Measurements from ENCODE around the gene IGFBP7.
"Not testable (repeated sequence)": the region's sequence is repeated elsewhere in the genome, so short reads cannot be mapped to it uniquely, and the experiment has no call there.

Gene IGFBP7

DNA sequence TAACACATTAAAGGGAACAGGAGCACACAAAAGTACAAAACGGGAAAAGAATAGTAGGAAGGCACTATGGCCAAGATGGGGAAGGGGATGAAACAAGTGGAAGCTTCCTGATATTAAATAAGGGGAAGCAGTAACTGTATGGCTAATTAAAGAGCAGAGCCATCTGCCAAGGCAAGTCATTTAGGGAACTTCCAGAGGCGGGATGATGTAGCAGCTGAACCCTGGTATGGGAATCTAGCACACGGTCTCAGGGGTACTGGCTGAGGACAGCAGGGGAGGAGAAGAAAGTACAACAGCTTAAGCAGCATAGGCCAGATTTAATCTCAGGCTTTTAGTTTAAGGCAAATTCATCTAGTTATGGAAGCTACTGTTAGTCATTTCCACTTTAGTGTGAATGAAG is 59.1 kb downstream of the IGFBP7 start:
- Histone ChIP-seq H3K4me1 (ENCODE audit: control insufficient read depth, low read length) (no peaks in the 10 kb centered on the region), H3K79me2 (ENCODE audit: control insufficient read depth, low read length) (no peaks in the 10 kb centered on the region), H3K9me2 (replicated peaks; ENCODE audit: control insufficient read depth, low read length) (no peaks in the 10 kb centered on the region), H3K27ac (ENCODE audit: low read depth, low read length) (no peak overlapping the region), H3K36me3 (ENCODE audit: control insufficient read depth, low read length) (no peaks in the 10 kb centered on the region), H3K4me2 (ENCODE audit: low read length) (no peak overlapping the region), H3K27me3 (ENCODE audit: control insufficient read depth, low read length) (no peaks in the 10 kb centered on the region; the same call in 1 of the 2 replicates), H4K20me1 (ENCODE audit: control insufficient read depth, insufficient read depth, low read depth, low read length) (no peaks in the 10 kb centered on the region), H3K4me3 (ENCODE audit: low read length) (no peak overlapping the region), H3F3A (ENCODE audit: control insufficient read depth, insufficient read depth) (no peaks in the 10 kb centered on the region), H3K9me3 (ENCODE audit: control insufficient read depth, insufficient read depth, low read length) (no peaks in the 10 kb centered on the region)
- no peak for TF ChIP-seq EZH2phosphoT487 (IDR thresholded peaks at IDR 0.05; ENCODE audit: borderline replicate concordance, low read length)

DNA sequence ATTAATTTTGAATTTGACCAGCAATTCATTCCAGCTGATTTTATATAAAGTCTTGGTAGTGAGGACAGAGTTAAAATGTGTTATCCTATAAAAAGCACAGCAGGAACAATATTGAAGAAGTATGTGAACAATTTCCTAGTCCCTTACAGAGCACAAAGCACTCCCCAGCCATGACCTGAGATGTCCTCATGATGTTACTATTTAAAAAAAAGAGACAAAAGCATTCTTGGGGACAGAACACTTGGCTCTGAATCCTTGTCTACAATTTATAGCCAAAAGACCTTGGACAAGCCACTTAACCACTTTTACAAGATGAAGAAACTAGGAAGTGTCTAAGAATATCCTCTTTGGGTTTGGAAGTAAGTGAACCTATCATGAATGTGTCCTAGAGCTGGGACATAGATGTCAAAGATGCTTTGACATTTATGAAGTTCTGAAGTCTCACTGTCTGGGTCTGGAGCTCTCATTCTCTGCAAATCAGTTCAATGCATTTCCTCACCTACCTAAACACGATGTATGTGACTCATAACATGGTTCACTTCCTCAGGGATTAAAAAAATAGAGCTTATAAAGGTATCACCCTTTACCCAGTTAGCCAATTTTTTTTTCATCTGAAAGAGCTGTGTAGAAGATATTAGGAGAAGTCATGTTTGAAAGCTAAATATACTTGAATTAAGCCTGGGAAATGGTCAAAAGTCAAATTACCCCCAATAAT is 61.4 kb downstream of the IGFBP7 start:
- H3K27me3 ChIP-seq (ENCODE audit: control insufficient read depth, low read length): no peaks in the 10 kb centered on the region; the same call in 1 of the 2 replicates
- H3K4me3 ChIP-seq (ENCODE audit: low read length): no peak overlapping the region
- TF ChIP-seq EZH2phosphoT487 (IDR thresholded peaks at IDR 0.05; ENCODE audit: borderline replicate concordance, low read length): no peak
- TF ChIP-seq, protein P1, sequence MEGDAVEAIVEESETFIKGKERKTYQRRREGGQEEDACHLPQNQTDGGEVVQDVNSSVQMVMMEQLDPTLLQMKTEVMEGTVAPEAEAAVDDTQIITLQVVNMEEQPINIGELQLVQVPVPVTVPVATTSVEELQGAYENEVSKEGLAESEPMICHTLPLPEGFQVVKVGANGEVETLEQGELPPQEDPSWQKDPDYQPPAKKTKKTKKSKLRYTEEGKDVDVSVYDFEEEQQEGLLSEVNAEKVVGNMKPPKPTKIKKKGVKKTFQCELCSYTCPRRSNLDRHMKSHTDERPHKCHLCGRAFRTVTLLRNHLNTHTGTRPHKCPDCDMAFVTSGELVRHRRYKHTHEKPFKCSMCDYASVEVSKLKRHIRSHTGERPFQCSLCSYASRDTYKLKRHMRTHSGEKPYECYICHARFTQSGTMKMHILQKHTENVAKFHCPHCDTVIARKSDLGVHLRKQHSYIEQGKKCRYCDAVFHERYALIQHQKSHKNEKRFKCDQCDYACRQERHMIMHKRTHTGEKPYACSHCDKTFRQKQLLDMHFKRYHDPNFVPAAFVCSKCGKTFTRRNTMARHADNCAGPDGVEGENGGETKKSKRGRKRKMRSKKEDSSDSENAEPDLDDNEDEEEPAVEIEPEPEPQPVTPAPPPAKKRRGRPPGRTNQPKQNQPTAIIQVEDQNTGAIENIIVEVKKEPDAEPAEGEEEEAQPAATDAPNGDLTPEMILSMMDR (IDR thresholded peaks at IDR 0.05; ENCODE audit: low read depth, low read length, poor library complexity, severe bottlenecking): no peak
- no peaks in the 10 kb centered on the region for H3K9me2 ChIP-seq (replicated peaks; ENCODE audit: control insufficient read depth, low read length)
- H3F3A ChIP-seq (ENCODE audit: control insufficient read depth, insufficient read depth): no peaks in the 10 kb centered on the region
- H3K4me2 ChIP-seq (ENCODE audit: low read length): no peak overlapping the region
- no peaks in the 10 kb centered on the region for H3K36me3 ChIP-seq (ENCODE audit: control insufficient read depth, low read length)
- no peaks in the 10 kb centered on the region for H3K4me1 ChIP-seq (ENCODE audit: control insufficient read depth, low read length)
- no peaks in the 10 kb centered on the region for H4K20me1 ChIP-seq (ENCODE audit: control insufficient read depth, insufficient read depth, low read depth, low read length)
- no peaks in the 10 kb centered on the region for H3K79me2 ChIP-seq (ENCODE audit: control insufficient read depth, low read length)
- no peaks in the 10 kb centered on the region for H3K9me3 ChIP-seq (ENCODE audit: control insufficient read depth, insufficient read depth, low read length)
- H3K27ac ChIP-seq (ENCODE audit: low read depth, low read length): no peak overlapping the region

- not testable (repeated sequence) for H3K9me3 ChIP-seq (ENCODE audit: control insufficient read depth, insufficient read depth, low read length); H3K4me3 ChIP-seq (ENCODE audit: low read length); H3K4me1 ChIP-seq (ENCODE audit: control insufficient read depth, low read length); H3K79me2 ChIP-seq (ENCODE audit: control insufficient read depth, low read length); H4K20me1 ChIP-seq (ENCODE audit: control insufficient read depth, insufficient read depth, low read depth, low read length); H3F3A ChIP-seq (ENCODE audit: control insufficient read depth, insufficient read depth); H3K36me3 ChIP-seq (ENCODE audit: control insufficient read depth, low read length); H3K9me2 ChIP-seq (replicated peaks; ENCODE audit: control insufficient read depth, low read length); H3K27me3 ChIP-seq (ENCODE audit: control insufficient read depth, low read length); H3K27ac ChIP-seq (ENCODE audit: low read depth, low read length); H3K4me2 ChIP-seq (ENCODE audit: low read length)
Observed at GRCh38 chr4:57047046-57047445, 63.1 kb downstream of the IGFBP7 start.

DNA sequence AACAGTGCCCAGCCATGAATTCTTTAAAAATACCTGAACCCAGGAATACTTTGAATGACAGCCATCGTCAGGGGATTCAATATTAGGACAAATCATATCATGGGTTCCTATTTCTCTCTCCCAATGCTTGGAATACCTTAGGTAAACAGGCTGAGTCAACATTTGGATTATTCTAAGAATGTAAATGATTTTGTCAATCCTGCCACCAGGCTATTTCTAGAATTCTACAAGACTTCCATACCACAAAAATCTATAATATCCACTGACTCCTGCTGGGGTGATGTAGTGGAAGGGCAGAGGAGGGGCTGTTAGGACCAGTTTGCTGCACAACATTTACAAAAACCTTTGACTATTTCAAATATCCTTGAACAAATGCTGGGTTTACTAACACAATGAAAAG is 65.2 kb downstream of the IGFBP7 start:
- Histone ChIP-seq H3K36me3 (ENCODE audit: control insufficient read depth, low read length) (no peaks in the 10 kb centered on the region), H3K27ac (ENCODE audit: low read depth, low read length) (no peak overlapping the region)

More for the DNA sequence above, 65.2 kb downstream of the IGFBP7 start:
- no peaks in the 10 kb centered on the region for H3K9me2 ChIP-seq (replicated peaks; ENCODE audit: control insufficient read depth, low read length)
- no peaks in the 10 kb centered on the region for H4K20me1 ChIP-seq (ENCODE audit: control insufficient read depth, insufficient read depth, low read depth, low read length)
- no peaks in the 10 kb centered on the region for H3F3A ChIP-seq (ENCODE audit: control insufficient read depth, insufficient read depth)
- H3K79me2 ChIP-seq (ENCODE audit: control insufficient read depth, low read length): no peaks in the 10 kb centered on the region
- no peak for TF ChIP-seq EZH2phosphoT487 (IDR thresholded peaks at IDR 0.05; ENCODE audit: borderline replicate concordance, low read length)
- TF ChIP-seq, protein P1 (IDR thresholded peaks at IDR 0.05; ENCODE audit: low read depth, low read length, poor library complexity, severe bottlenecking): no peak
- H3K4me3 ChIP-seq (ENCODE audit: low read length): no peak overlapping the region
- H3K4me2 ChIP-seq (ENCODE audit: low read length): no peak overlapping the region
- no peaks in the 10 kb centered on the region for H3K4me1 ChIP-seq (ENCODE audit: control insufficient read depth, low read length)
- H3K27me3 ChIP-seq (ENCODE audit: control insufficient read depth, low read length): peaks cover 4% of the 10 kb centered on the region; the same call in 1 of the 2 replicates
- H3K9me3 ChIP-seq (ENCODE audit: control insufficient read depth, insufficient read depth, low read length): no peaks in the 10 kb centered on the region

Measured in DOHH2 (cell line).